Measurements from ENCODE around the gene KBTBD2. TPM values are rescaled to one million over a fixed set of nuclear protein-coding genes. Genes with fewer than 3 reads are reported as not detected.
"Not testable (repeated sequence)": the region's sequence is repeated elsewhere in the genome, so short reads cannot be mapped to it uniquely, and the experiment has no call there.

KBTBD2 gene
- total and polyA plus RNA-seq, 2 experiments from 2014 or later = 11.6 to 34.9 TPM

DNA sequence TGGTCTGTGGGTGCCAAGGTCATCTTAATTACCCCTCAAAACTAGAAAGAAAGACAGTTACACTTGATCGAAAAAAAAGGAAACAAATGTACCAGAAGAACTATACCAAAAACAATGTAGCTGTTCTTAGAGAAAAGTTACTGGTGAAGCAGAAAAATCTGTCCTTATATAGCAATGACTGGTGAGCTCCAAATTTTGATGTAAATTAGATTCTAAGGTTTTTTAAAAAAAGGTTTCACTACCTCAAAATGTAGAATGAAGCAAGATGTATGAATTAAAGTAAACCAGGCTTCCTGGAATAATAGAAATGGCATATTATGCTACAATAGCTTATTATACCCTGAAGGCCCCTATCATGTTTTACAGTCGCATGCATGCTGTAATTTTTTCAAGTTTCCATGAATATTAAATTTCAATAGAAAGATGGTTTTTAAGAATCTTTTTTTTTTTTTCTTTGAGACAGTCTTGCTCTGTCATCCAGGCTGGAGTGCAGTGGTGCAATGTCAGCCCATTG is 37.3 kb upstream of the KBTBD2 start (continued):
- TF ChIP-seq, protein P1, sequence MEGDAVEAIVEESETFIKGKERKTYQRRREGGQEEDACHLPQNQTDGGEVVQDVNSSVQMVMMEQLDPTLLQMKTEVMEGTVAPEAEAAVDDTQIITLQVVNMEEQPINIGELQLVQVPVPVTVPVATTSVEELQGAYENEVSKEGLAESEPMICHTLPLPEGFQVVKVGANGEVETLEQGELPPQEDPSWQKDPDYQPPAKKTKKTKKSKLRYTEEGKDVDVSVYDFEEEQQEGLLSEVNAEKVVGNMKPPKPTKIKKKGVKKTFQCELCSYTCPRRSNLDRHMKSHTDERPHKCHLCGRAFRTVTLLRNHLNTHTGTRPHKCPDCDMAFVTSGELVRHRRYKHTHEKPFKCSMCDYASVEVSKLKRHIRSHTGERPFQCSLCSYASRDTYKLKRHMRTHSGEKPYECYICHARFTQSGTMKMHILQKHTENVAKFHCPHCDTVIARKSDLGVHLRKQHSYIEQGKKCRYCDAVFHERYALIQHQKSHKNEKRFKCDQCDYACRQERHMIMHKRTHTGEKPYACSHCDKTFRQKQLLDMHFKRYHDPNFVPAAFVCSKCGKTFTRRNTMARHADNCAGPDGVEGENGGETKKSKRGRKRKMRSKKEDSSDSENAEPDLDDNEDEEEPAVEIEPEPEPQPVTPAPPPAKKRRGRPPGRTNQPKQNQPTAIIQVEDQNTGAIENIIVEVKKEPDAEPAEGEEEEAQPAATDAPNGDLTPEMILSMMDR (conservative IDR thresholded peaks at IDR 0.05; ENCODE audit: low read depth in 2 of 2) = no peak
- TF ChIP-seq EZH2phosphoT487 (IDR thresholded peaks at IDR 0.05; ENCODE audit: unreplicated experiment) (no peak), JUNB (IDR thresholded peaks at IDR 0.05; ENCODE audit: unreplicated experiment) (no peak)
- TF ChIP-seq, protein P2, sequence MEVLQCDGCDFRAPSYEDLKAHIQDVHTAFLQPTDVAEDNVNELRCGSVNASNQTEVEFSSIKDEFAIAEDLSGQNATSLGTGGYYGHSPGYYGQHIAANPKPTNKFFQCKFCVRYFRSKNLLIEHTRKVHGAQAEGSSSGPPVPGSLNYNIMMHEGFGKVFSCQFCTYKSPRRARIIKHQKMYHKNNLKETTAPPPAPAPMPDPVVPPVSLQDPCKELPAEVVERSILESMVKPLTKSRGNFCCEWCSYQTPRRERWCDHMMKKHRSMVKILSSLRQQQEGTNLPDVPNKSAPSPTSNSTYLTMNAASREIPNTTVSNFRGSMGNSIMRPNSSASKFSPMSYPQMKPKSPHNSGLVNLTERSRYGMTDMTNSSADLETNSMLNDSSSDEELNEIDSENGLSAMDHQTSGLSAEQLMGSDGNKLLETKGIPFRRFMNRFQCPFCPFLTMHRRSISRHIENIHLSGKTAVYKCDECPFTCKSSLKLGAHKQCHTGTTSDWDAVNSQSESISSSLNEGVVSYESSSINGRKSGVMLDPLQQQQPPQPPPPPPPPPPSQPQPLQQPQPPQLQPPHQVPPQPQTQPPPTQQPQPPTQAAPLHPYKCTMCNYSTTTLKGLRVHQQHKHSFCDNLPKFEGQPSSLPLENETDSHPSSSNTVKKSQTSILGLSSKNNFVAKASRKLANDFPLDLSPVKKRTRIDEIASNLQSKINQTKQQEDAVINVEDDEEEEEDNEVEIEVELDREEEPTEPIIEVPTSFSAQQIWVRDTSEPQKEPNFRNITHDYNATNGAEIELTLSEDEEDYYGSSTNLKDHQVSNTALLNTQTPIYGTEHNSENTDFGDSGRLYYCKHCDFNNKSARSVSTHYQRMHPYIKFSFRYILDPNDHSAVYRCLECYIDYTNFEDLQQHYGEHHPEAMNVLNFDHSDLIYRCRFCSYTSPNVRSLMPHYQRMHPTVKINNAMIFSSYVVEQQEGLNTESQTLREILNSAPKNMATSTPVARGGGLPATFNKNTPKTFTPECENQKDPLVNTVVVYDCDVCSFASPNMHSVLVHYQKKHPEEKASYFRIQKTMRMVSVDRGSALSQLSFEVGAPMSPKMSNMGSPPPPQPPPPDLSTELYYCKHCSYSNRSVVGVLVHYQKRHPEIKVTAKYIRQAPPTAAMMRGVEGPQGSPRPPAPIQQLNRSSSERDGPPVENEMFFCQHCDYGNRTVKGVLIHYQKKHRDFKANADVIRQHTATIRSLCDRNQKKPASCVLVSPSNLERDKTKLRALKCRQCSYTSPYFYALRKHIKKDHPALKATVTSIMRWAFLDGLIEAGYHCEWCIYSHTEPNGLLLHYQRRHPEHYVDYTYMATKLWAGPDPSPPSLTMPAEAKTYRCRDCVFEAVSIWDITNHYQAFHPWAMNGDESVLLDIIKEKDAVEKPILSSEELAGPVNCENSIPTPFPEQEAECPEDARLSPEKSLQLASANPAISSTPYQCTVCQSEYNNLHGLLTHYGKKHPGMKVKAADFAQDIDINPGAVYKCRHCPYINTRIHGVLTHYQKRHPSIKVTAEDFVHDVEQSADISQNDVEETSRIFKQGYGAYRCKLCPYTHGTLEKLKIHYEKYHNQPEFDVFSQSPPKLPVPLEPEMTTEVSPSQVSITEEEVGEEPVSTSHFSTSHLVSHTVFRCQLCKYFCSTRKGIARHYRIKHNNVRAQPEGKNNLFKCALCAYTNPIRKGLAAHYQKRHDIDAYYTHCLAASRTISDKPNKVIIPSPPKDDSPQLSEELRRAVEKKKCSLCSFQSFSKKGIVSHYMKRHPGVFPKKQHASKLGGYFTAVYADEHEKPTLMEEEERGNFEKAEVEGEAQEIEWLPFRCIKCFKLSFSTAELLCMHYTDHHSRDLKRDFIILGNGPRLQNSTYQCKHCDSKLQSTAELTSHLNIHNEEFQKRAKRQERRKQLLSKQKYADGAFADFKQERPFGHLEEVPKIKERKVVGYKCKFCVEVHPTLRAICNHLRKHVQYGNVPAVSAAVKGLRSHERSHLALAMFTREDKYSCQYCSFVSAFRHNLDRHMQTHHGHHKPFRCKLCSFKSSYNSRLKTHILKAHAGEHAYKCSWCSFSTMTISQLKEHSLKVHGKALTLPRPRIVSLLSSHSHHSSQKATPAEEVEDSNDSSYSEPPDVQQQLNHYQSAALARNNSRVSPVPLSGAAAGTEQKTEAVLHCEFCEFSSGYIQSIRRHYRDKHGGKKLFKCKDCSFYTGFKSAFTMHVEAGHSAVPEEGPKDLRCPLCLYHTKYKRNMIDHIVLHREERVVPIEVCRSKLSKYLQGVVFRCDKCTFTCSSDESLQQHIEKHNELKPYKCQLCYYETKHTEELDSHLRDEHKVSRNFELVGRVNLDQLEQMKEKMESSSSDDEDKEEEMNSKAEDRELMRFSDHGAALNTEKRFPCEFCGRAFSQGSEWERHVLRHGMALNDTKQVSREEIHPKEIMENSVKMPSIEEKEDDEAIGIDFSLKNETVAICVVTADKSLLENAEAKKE (CRISPR knock-in tag; IDR thresholded peaks at IDR 0.05) = no peak

DNA sequence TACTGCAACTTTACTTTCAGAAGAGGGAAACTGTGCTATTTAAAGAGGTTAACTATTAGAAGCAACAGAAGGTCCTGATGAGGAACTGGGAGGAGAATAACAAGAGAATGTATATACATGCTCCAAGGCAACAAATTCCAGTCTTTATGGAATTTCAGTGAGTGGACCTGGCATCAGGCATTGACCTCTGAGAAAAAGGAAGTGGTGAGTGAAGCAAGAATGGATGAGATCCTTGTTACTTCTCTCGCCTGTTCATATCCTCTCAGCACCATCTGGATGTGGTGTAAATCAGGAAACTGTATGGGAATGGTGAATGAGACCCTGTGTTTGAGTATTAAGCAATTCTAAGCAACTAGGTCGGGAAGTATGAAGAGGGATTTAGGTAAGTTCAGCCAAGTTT is 30.3 kb upstream of the KBTBD2 start:
- Histone ChIP-seq H3K4me3 (no peak overlapping the region), H3K27ac (ENCODE audit: low read depth) (no peak overlapping the region), H3K4me1 (ENCODE audit: insufficient read depth) (no peaks in the 10 kb centered on the region), H3K36me3 (ENCODE audit: insufficient read depth) (no peaks in the 10 kb centered on the region), H3K4me2 (no peak overlapping the region), H4K20me1 (replicated peaks; ENCODE audit: insufficient read depth) (no peaks in the 10 kb centered on the region), H3K79me2 (replicated peaks; ENCODE audit: insufficient read depth) (no peaks in the 10 kb centered on the region), H3F3A (replicated peaks; ENCODE audit: low read depth) (no peaks in the 10 kb centered on the region), H3K9me2 (ENCODE audit: insufficient read depth) (no peaks in the 10 kb centered on the region), H2AFZ (no peak overlapping the region), H3K27me3 (ENCODE audit: insufficient read depth) (peaks cover 14% of the 10 kb centered on the region; the same call in 1 of the 2 replicates)
- no peaks in the 10 kb centered on the region for H3K9me3 Mint-ChIP-seq
- H3K27me3 Mint-ChIP-seq (ENCODE audit: insufficient read depth, low read depth, poor library complexity) = peaks cover 3% of the 10 kb centered on the region
- TF ChIP-seq, protein P3, sequence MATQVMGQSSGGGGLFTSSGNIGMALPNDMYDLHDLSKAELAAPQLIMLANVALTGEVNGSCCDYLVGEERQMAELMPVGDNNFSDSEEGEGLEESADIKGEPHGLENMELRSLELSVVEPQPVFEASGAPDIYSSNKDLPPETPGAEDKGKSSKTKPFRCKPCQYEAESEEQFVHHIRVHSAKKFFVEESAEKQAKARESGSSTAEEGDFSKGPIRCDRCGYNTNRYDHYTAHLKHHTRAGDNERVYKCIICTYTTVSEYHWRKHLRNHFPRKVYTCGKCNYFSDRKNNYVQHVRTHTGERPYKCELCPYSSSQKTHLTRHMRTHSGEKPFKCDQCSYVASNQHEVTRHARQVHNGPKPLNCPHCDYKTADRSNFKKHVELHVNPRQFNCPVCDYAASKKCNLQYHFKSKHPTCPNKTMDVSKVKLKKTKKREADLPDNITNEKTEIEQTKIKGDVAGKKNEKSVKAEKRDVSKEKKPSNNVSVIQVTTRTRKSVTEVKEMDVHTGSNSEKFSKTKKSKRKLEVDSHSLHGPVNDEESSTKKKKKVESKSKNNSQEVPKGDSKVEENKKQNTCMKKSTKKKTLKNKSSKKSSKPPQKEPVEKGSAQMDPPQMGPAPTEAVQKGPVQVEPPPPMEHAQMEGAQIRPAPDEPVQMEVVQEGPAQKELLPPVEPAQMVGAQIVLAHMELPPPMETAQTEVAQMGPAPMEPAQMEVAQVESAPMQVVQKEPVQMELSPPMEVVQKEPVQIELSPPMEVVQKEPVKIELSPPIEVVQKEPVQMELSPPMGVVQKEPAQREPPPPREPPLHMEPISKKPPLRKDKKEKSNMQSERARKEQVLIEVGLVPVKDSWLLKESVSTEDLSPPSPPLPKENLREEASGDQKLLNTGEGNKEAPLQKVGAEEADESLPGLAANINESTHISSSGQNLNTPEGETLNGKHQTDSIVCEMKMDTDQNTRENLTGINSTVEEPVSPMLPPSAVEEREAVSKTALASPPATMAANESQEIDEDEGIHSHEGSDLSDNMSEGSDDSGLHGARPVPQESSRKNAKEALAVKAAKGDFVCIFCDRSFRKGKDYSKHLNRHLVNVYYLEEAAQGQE (IDR thresholded peaks at IDR 0.05; ENCODE audit: unreplicated experiment) = no peak
- no peak for TF ChIP-seq EZH2phosphoT487 (IDR thresholded peaks at IDR 0.05; ENCODE audit: unreplicated experiment)
- TF ChIP-seq STAT1 (IDR thresholded peaks at IDR 0.05; ENCODE audit: unreplicated experiment) = no peak
- TF ChIP-seq ZNF114 (CRISPR knock-in tag; IDR thresholded peaks at IDR 0.05) = no peak
- DNase-seq (ENCODE audit: low spot score) (no peak), ATAC-seq (no peak)
- no peak overlapping the region for H3K27ac Mint-ChIP-seq
- no peak overlapping the region for H3K4me3 Mint-ChIP-seq
- H3K4me1 Mint-ChIP-seq = no peaks in the 10 kb centered on the region
- H3K36me3 Mint-ChIP-seq (ENCODE audit: low read depth) = no peaks in the 10 kb centered on the region

DNA sequence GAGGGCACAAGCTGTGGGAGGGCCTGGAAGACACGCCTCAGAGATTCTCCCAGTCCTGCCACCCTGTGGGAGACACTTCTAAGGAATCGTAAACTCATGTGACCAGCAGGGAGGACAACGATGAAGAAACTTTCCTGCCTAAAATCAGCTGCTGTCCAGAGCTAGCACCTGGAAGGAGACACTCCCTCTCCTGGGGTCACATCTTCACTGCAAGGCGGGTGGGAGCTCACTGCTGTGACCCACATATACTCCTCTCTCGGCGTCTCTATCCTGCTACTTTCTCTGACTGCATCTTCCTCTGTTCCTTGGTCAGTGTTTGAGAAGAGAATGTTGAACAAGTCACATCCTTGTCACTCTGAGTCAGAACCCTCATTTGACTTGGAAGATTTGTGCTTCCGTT is 25.4 kb upstream of the KBTBD2 start:
- H3F3A ChIP-seq (replicated peaks; ENCODE audit: low read depth); H3K79me2 ChIP-seq (replicated peaks; ENCODE audit: insufficient read depth); H3K36me3 ChIP-seq (ENCODE audit: insufficient read depth); H3K4me3 Mint-ChIP-seq; H2AFZ ChIP-seq; H3K4me1 ChIP-seq (ENCODE audit: insufficient read depth); H3K4me3 ChIP-seq; H3K4me2 ChIP-seq; H3K27me3 ChIP-seq (ENCODE audit: insufficient read depth); H3K36me3 Mint-ChIP-seq (ENCODE audit: low read depth); DNase-seq (ENCODE audit: low spot score); H3K4me1 Mint-ChIP-seq; H3K27me3 Mint-ChIP-seq (ENCODE audit: insufficient read depth, low read depth, poor library complexity); H3K9me2 ChIP-seq (ENCODE audit: insufficient read depth); H3K27ac Mint-ChIP-seq; H4K20me1 ChIP-seq (replicated peaks; ENCODE audit: insufficient read depth); H3K27ac ChIP-seq (ENCODE audit: low read depth); H3K9me3 Mint-ChIP-seq: not testable (repeated sequence)
- ATAC-seq = peak; percentile 57; the same call in 2 of the 3 replicates
